ENCODE data around the gene KRT6C.

KRT6C gene

GRCh38 chr12:52458861-52459260 lies 14.7 kb downstream of the KRT6C start:
- Histone ChIP-seq H3K9ac (ENCODE audit: low read length) (no peak overlapping the region), H3K79me2 (ENCODE audit: insufficient read depth, low read length) (no peaks in the 10 kb centered on the region), H3K9me2 (replicated peaks; ENCODE audit: insufficient read depth, low read length) (no peaks in the 10 kb centered on the region), H3K4me2 (ENCODE audit: low read depth, low read length, poor library complexity, severe bottlenecking) (no peak overlapping the region), H3K27me3 (ENCODE audit: low read length) (no peaks in the 10 kb centered on the region), H3K27ac (ENCODE audit: low read depth, low read length) (no peak overlapping the region), H3K36me3 (ENCODE audit: low read length) (no peaks in the 10 kb centered on the region), H3F3A (ENCODE audit: insufficient read depth) (no peaks in the 10 kb centered on the region), H2AFZ (ENCODE audit: low read depth, low read length, severe bottlenecking) (no peak overlapping the region), H3K9me3 (ENCODE audit: insufficient read depth, low read length) (no peaks in the 10 kb centered on the region), H4K20me1 (ENCODE audit: low read depth, low read length) (no peaks in the 10 kb centered on the region), H3K4me3 (ENCODE audit: insufficient read depth, low read length, poor library complexity, severe bottlenecking) (no peak overlapping the region)
- TF ChIP-seq, protein P1, sequence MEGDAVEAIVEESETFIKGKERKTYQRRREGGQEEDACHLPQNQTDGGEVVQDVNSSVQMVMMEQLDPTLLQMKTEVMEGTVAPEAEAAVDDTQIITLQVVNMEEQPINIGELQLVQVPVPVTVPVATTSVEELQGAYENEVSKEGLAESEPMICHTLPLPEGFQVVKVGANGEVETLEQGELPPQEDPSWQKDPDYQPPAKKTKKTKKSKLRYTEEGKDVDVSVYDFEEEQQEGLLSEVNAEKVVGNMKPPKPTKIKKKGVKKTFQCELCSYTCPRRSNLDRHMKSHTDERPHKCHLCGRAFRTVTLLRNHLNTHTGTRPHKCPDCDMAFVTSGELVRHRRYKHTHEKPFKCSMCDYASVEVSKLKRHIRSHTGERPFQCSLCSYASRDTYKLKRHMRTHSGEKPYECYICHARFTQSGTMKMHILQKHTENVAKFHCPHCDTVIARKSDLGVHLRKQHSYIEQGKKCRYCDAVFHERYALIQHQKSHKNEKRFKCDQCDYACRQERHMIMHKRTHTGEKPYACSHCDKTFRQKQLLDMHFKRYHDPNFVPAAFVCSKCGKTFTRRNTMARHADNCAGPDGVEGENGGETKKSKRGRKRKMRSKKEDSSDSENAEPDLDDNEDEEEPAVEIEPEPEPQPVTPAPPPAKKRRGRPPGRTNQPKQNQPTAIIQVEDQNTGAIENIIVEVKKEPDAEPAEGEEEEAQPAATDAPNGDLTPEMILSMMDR (IDR thresholded peaks at IDR 0.05; ENCODE audit: insufficient read depth, low read length, poor library complexity, severe bottlenecking) = no peak
- no peak for TF ChIP-seq EZH2phosphoT487 (conservative IDR thresholded peaks at IDR 0.05; ENCODE audit: low read length)

DNA sequence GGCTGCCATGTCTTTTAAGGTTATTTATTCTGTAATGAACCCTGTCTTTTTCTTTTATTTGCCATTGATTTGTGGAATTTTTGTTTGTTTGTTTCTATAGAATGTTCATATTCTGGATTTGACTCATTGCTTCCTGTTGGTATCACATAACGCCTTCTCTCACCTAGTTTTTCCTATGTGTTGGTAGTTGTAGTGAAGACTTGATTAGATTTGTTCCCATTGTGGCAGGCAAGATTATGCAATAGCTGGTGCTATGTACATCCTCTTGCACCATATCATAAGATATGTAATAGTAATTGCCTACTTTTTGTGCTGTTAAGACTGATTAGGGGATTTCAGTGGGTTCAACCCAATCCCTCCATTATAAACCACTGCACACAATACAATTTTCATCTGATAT lies 17.8 kb downstream of the KRT6C start:
- TF ChIP-seq, protein P1 (IDR thresholded peaks at IDR 0.05; ENCODE audit: insufficient read depth, low read length, poor library complexity, severe bottlenecking) = no peak
- no peak for TF ChIP-seq EZH2phosphoT487 (conservative IDR thresholded peaks at IDR 0.05; ENCODE audit: low read length)
- H3K27me3 ChIP-seq (ENCODE audit: low read length) = no peaks in the 10 kb centered on the region
- no peaks in the 10 kb centered on the region for H4K20me1 ChIP-seq (ENCODE audit: low read depth, low read length)
- H3K4me3 ChIP-seq (ENCODE audit: insufficient read depth, low read length, poor library complexity, severe bottlenecking) = no peak overlapping the region
- no peaks in the 10 kb centered on the region for H3K36me3 ChIP-seq (ENCODE audit: low read length)
- H2AFZ ChIP-seq (ENCODE audit: low read depth, low read length, severe bottlenecking) = no peak overlapping the region
- H3K27ac ChIP-seq (ENCODE audit: low read depth, low read length) = no peak overlapping the region
- no peaks in the 10 kb centered on the region for H3F3A ChIP-seq (ENCODE audit: insufficient read depth)
- H3K9ac ChIP-seq (ENCODE audit: low read length) = no peak overlapping the region
- H3K4me2 ChIP-seq (ENCODE audit: low read depth, low read length, poor library complexity, severe bottlenecking) = no peak overlapping the region
- no peaks in the 10 kb centered on the region for H3K9me2 ChIP-seq (replicated peaks; ENCODE audit: insufficient read depth, low read length)
- H3K79me2 ChIP-seq (ENCODE audit: insufficient read depth, low read length) = no peaks in the 10 kb centered on the region
- no peaks in the 10 kb centered on the region for H3K9me3 ChIP-seq (ENCODE audit: insufficient read depth, low read length)

DNA sequence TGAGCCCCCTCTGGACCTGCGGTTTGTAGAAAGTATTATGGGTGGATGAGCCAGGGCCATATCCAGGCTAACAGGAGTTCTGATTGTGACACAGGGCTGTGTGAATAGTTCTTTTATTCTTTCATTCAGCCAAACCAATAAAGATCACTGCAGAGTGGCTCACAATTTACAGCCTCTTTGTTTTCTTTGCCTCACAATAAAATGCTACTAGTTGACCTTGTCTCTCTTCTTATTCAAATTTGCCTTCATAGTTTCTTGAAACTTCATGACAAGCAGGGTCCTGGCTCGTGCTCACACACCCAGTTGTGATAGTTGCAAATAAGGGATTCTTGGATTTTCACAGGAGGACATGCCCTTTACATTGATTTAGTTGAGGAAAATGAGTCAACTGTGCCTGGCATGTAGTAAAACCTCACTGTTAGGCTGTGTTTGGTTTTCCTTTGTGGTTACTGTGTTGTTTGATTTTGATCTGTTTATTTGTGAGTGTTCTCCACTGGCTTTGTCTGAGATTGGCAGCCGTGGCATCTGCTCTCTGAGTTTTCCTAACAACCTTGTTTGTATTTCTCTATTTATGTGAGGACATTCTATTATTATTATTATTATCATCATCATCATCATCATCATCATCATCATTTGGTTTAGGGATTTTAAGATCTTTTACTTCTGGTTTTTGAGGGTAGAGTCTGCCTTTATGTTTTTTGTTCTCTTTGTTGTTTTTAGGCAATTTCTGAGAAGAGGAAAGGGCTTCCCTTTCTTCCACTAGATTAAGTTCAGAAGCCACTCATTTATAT lies 19.0 kb downstream of the KRT6C start:
- Histone ChIP-seq H3K27me3 (ENCODE audit: low read length) (no peaks in the 10 kb centered on the region), H3K27ac (ENCODE audit: low read depth, low read length) (no peak overlapping the region), H3K4me3 (ENCODE audit: insufficient read depth, low read length, poor library complexity, severe bottlenecking) (no peak overlapping the region), H4K20me1 (ENCODE audit: low read depth, low read length) (no peaks in the 10 kb centered on the region), H3K9me2 (replicated peaks; ENCODE audit: insufficient read depth, low read length) (no peaks in the 10 kb centered on the region), H3K9me3 (ENCODE audit: insufficient read depth, low read length) (no peaks in the 10 kb centered on the region), H2AFZ (ENCODE audit: low read depth, low read length, severe bottlenecking) (no peak overlapping the region), H3K4me2 (ENCODE audit: low read depth, low read length, poor library complexity, severe bottlenecking) (no peak overlapping the region), H3K36me3 (ENCODE audit: low read length) (no peaks in the 10 kb centered on the region), H3K9ac (ENCODE audit: low read length) (no peak overlapping the region), H3F3A (ENCODE audit: insufficient read depth) (no peaks in the 10 kb centered on the region), H3K79me2 (ENCODE audit: insufficient read depth, low read length) (no peaks in the 10 kb centered on the region)
- no peak for TF ChIP-seq EZH2phosphoT487 (conservative IDR thresholded peaks at IDR 0.05; ENCODE audit: low read length)
- TF ChIP-seq, protein P1 (IDR thresholded peaks at IDR 0.05; ENCODE audit: insufficient read depth, low read length, poor library complexity, severe bottlenecking) = no peak
